Measurements from ENCODE around the gene APEH.

APEH gene

GRCh38 chr3:49699281-49699979, 25.3 kb downstream of the APEH start:
- Histone ChIP-seq H3K4me1 (ENCODE audit: control insufficient read depth, low read depth, low read length) (no peaks in the 10 kb centered on the region), H3K36me3 (ENCODE audit: control insufficient read depth, low read depth, low read length) (no peaks in the 10 kb centered on the region), H3K4me3 (ENCODE audit: low read length) (no peak overlapping the region), H3K27ac (ENCODE audit: low read length) (no peak overlapping the region), H3K27me3 (ENCODE audit: control insufficient read depth, insufficient read depth, low read length) (no peaks in the 10 kb centered on the region), H3K9ac (ENCODE audit: low read length) (no peak overlapping the region), H3K9me3 (ENCODE audit: control insufficient read depth, low read depth, low read length) (no peaks in the 10 kb centered on the region)

- Histone ChIP-seq H3K27ac (ENCODE audit: low read length) (no peak overlapping the region), H3K36me3 (ENCODE audit: control insufficient read depth, low read depth, low read length) (no peaks in the 10 kb centered on the region)
Measured at GRCh38 chr3:49700014-49700413, 25.9 kb downstream of the APEH start.

GRCh38 chr3:49700453-49701128, 26.4 kb downstream of the APEH start:
- Histone ChIP-seq H3K27ac (ENCODE audit: low read length) (no peak overlapping the region), H3K4me1 (ENCODE audit: control insufficient read depth, low read depth, low read length) (no peaks in the 10 kb centered on the region), H3K4me3 (ENCODE audit: low read length) (no peak overlapping the region), H3K27me3 (ENCODE audit: control insufficient read depth, insufficient read depth, low read length) (no peaks in the 10 kb centered on the region), H3K9me3 (ENCODE audit: control insufficient read depth, low read depth, low read length) (no peaks in the 10 kb centered on the region), H3K9ac (ENCODE audit: low read length) (no peak overlapping the region), H3K36me3 (ENCODE audit: control insufficient read depth, low read depth, low read length) (peaks cover 5% of the 10 kb centered on the region)

More at GRCh38 chr3:49700014-49700413, 25.9 kb downstream of the APEH start:
- no peak overlapping the region for H3K9ac ChIP-seq (ENCODE audit: low read length)
- no peaks in the 10 kb centered on the region for H3K27me3 ChIP-seq (ENCODE audit: control insufficient read depth, insufficient read depth, low read length)
- no peaks in the 10 kb centered on the region for H3K4me1 ChIP-seq (ENCODE audit: control insufficient read depth, low read depth, low read length)
- no peak overlapping the region for H3K4me3 ChIP-seq (ENCODE audit: low read length)
- H3K9me3 ChIP-seq (ENCODE audit: control insufficient read depth, low read depth, low read length) = no peaks in the 10 kb centered on the region

GRCh38 chr3:49701388-49702077, 27.4 kb downstream of the APEH start:
- H3K27ac ChIP-seq (ENCODE audit: low read length) = no peak overlapping the region
- no peak overlapping the region for H3K9ac ChIP-seq (ENCODE audit: low read length)
- no peak overlapping the region for H3K4me3 ChIP-seq (ENCODE audit: low read length)
- H3K27me3 ChIP-seq (ENCODE audit: control insufficient read depth, insufficient read depth, low read length) = no peaks in the 10 kb centered on the region
- H3K4me1 ChIP-seq (ENCODE audit: control insufficient read depth, low read depth, low read length) = no peaks in the 10 kb centered on the region
- H3K36me3 ChIP-seq (ENCODE audit: control insufficient read depth, low read depth, low read length) = peaks cover 8% of the 10 kb centered on the region
- H3K9me3 ChIP-seq (ENCODE audit: control insufficient read depth, low read depth, low read length) = no peaks in the 10 kb centered on the region

GRCh38 chr3:49702672-49703071, 28.5 kb downstream of the APEH start:
- Histone ChIP-seq H3K27ac (ENCODE audit: low read length) (no peak overlapping the region), H3K4me1 (ENCODE audit: control insufficient read depth, low read depth, low read length) (no peaks in the 10 kb centered on the region), H3K27me3 (ENCODE audit: control insufficient read depth, insufficient read depth, low read length) (no peaks in the 10 kb centered on the region), H3K4me3 (ENCODE audit: low read length) (no peak overlapping the region), H3K36me3 (ENCODE audit: control insufficient read depth, low read depth, low read length) (peaks cover 8% of the 10 kb centered on the region), H3K9me3 (ENCODE audit: control insufficient read depth, low read depth, low read length) (no peaks in the 10 kb centered on the region), H3K9ac (ENCODE audit: low read length) (no peak overlapping the region)

- no peak overlapping the region for H3K27ac ChIP-seq (ENCODE audit: low read length)
- H3K36me3 ChIP-seq (ENCODE audit: control insufficient read depth, low read depth, low read length) = peaks cover 8% of the 10 kb centered on the region
- H3K9ac ChIP-seq (ENCODE audit: low read length) = no peak overlapping the region
- H3K4me3 ChIP-seq (ENCODE audit: low read length) = no peak overlapping the region
- H3K27me3 ChIP-seq (ENCODE audit: control insufficient read depth, insufficient read depth, low read length) = no peaks in the 10 kb centered on the region
- no peaks in the 10 kb centered on the region for H3K9me3 ChIP-seq (ENCODE audit: control insufficient read depth, low read depth, low read length)
- no peaks in the 10 kb centered on the region for H3K4me1 ChIP-seq (ENCODE audit: control insufficient read depth, low read depth, low read length)
Measured at GRCh38 chr3:49703443-49703927, 29.3 kb downstream of the APEH start.

- Histone ChIP-seq H3K27me3 (ENCODE audit: control insufficient read depth, insufficient read depth, low read length) (no peaks in the 10 kb centered on the region), H3K9me3 (ENCODE audit: control insufficient read depth, low read depth, low read length) (no peaks in the 10 kb centered on the region), H3K27ac (ENCODE audit: low read length) (no peak overlapping the region), H3K9ac (ENCODE audit: low read length) (no peak overlapping the region), H3K36me3 (ENCODE audit: control insufficient read depth, low read depth, low read length) (peaks cover 8% of the 10 kb centered on the region), H3K4me3 (ENCODE audit: low read length) (no peak overlapping the region), H3K4me1 (ENCODE audit: control insufficient read depth, low read depth, low read length) (no peaks in the 10 kb centered on the region)
Measured at GRCh38 chr3:49703956-49704355, 29.8 kb downstream of the APEH start.

GRCh38 chr3:49704629-49705028, 30.5 kb downstream of the APEH start:
- no peaks in the 10 kb centered on the region for H3K9me3 ChIP-seq (ENCODE audit: control insufficient read depth, low read depth, low read length)
- H3K4me1 ChIP-seq (ENCODE audit: control insufficient read depth, low read depth, low read length) = no peaks in the 10 kb centered on the region
- H3K27me3 ChIP-seq (ENCODE audit: control insufficient read depth, insufficient read depth, low read length) = no peaks in the 10 kb centered on the region
- no peak overlapping the region for H3K27ac ChIP-seq (ENCODE audit: low read length)
- H3K36me3 ChIP-seq (ENCODE audit: control insufficient read depth, low read depth, low read length) = peaks cover 8% of the 10 kb centered on the region
- H3K4me3 ChIP-seq (ENCODE audit: low read length) = no peak overlapping the region
- H3K9ac ChIP-seq (ENCODE audit: low read length) = no peak overlapping the region

GRCh38 chr3:49705390-49705960, 31.3 kb downstream of the APEH start:
- H3K27me3 ChIP-seq (ENCODE audit: control insufficient read depth, insufficient read depth, low read length) = no peaks in the 10 kb centered on the region
- peaks cover 8% of the 10 kb centered on the region for H3K36me3 ChIP-seq (ENCODE audit: control insufficient read depth, low read depth, low read length)
- H3K4me1 ChIP-seq (ENCODE audit: control insufficient read depth, low read depth, low read length) = no peaks in the 10 kb centered on the region
- no peak overlapping the region for H3K9ac ChIP-seq (ENCODE audit: low read length)
- no peaks in the 10 kb centered on the region for H3K9me3 ChIP-seq (ENCODE audit: control insufficient read depth, low read depth, low read length)
- no peak overlapping the region for H3K4me3 ChIP-seq (ENCODE audit: low read length)
- H3K27ac ChIP-seq (ENCODE audit: low read length) = no peak overlapping the region

- Histone ChIP-seq H3K4me1 (ENCODE audit: control insufficient read depth, low read depth, low read length) (no peaks in the 10 kb centered on the region), H3K36me3 (ENCODE audit: control insufficient read depth, low read depth, low read length) (peaks cover 8% of the 10 kb centered on the region)
Measured at GRCh38 chr3:49706456-49707112, 32.4 kb downstream of the APEH start.

GRCh38 chr3:49707113-49707480, 32.9 kb downstream of the APEH start:
- H3K9ac ChIP-seq (ENCODE audit: low read length) = no peak overlapping the region
- no peak overlapping the region for H3K27ac ChIP-seq (ENCODE audit: low read length)
- peaks cover 8% of the 10 kb centered on the region for H3K36me3 ChIP-seq (ENCODE audit: control insufficient read depth, low read depth, low read length)
- H3K9me3 ChIP-seq (ENCODE audit: control insufficient read depth, low read depth, low read length) = no peaks in the 10 kb centered on the region
- no peaks in the 10 kb centered on the region for H3K4me1 ChIP-seq (ENCODE audit: control insufficient read depth, low read depth, low read length)
- no peaks in the 10 kb centered on the region for H3K27me3 ChIP-seq (ENCODE audit: control insufficient read depth, insufficient read depth, low read length)
- H3K4me3 ChIP-seq (ENCODE audit: low read length) = no peak overlapping the region

More at GRCh38 chr3:49706456-49707112, 32.4 kb downstream of the APEH start:
- Histone ChIP-seq H3K4me3 (ENCODE audit: low read length) (no peak overlapping the region), H3K27ac (ENCODE audit: low read length) (no peak overlapping the region), H3K27me3 (ENCODE audit: control insufficient read depth, insufficient read depth, low read length) (no peaks in the 10 kb centered on the region), H3K9me3 (ENCODE audit: control insufficient read depth, low read depth, low read length) (no peaks in the 10 kb centered on the region), H3K9ac (ENCODE audit: low read length) (no peak overlapping the region)

Measured in iPS-18a (cell line).